SHP77 (cell line): ENCODE measurements around the gene SH3GL1.
A peak's percentile ranks its signal among the peaks of the same experiment; 100 is the strongest.

Source experiments
- DNase-seq, 2 experiments: peaks; one replicate each; lab custom pipeline; 2025; lab: John Stamatoyannopoulos, UW

SH3GL1 gene

DNA sequence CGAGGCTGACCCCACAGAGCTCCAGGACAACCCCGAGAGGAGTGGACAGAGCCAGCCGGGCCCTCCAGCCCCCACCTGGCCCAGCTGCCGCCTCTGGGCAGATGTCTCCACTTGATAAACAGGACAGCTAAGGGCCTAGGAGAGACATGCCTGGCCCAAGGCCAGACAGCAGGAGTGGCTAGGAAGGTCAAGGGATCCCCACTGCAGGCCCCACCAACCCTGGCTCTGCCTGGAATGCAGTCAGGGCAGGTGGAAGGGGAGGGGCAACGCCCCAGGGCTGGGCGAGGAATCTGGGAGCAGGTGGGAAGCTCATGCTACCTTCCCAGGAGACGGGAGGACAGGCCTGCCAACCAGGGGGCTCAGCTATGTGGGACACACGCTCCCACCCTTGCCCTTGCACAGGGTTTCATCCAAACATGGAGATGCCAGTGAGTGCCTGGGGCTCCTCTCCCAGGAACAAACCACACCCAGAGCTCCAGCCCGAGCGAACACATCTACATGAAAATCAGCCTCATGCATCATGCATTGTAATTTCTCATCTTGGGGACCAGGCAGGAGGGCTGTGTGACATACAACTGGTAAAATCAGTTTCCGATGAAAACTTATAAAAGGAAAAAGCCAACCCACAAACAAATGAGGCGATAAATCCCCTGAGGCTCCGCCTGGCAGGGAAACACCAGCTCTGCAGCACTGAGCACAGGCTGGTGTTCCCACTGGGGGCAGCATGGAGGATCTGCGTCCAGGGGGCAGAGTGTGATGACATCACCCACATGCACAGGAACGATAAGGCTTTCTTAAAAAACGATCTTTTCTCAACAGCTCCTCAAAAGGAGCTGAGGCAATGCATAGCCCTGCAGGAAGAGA, 25.0 kb downstream of the SH3GL1 start:
- peak; percentile 69 to 81 for DNase-seq

DNA sequence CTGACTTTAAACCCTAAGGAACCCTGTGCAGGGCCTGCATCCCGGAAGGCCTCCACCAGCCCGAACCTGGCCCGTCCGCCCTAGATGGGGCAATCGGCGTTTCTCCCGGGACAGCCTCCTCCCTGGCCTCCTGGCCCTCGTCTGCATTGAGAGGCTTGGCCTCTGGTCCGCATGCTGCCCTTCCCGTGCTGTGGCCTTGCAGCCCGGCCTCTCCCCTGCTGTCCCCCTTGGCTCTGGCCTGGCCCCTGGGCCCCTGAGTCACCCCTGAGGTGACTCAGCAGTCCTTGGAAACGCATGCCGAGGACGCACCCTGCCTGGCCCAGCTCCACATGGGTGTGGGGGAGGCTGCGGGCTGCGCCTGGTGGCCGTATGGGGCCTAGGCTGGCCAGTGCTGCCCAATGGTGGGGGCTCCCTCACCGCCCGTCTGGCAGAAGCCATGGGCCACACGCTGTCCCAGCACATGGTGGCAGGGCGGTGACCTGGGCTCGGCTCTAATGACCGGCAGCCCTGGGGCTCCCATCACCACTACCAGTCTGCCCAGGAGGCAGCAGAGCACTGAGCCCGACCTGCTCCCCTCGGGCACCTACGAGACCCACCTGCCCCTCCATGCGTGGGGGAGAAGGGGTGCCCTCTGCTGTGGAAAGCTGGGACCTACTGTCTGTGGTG, 25.7 kb downstream of the SH3GL1 start:
- peak in 1 of 2 experiments; percentile 23 for DNase-seq

DNA sequence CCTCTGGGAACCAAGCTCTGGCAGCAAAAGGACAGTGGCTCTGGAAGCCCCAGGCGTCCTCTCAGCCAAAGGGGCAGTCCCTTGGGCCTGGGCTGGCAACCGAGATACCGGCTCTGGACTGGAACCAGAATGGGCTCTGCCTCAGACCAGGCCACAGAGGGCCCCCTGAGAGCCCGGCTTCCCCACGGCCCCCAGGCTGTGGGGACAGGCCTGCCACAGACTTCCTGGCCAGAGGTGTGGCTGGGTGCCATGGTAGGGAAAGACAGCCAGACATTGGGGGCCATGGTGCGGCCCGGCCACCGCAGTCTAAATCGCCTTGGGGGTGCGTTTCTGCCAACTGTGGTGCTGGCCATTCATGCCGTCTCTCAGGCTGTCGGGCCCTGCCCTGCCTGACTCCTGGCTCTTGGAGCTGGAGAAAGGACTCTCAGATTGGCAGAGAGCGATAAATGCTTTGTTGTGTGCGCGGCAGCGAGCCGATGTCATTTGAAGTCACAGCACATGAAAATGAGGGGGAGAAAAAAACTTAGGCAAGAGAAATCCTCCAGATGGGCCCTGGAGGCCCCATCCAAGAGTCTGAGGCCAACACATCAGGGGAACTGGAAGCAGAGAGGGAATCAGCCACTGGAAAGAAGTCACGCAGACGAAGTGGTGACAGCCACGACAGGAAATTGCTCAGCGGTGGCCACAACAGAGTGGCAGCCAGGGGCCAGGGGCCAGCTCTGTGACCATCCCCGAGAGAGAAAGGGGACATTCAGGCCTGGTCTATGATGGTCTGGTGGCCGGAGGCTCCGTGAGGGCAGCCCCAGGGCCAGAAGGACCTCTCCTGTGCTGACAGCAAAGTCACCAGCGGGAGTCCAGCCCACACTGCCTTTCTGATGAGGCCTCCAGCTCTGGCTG, 26.5 kb downstream of the SH3GL1 start:
- DNase-seq, result no peak

DNA sequence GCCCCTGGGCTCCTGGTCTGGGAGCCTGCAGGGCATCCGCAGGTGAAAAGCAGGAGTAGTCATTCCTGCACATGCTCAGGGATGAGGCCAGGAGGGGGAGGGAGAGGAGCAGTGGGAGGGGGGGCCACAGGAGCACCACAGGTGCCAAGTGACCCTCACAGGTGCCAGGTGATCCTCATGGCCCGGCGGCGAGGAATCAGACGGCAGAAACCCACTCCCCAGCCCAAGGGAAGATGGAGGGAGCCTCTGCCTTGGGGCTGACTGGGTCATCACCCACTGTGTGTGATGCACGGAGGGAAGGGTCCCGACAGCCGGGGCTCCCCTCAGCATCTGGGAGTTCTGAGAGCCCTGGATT, 27.4 kb downstream of the SH3GL1 start:
- no peak for DNase-seq

DNA sequence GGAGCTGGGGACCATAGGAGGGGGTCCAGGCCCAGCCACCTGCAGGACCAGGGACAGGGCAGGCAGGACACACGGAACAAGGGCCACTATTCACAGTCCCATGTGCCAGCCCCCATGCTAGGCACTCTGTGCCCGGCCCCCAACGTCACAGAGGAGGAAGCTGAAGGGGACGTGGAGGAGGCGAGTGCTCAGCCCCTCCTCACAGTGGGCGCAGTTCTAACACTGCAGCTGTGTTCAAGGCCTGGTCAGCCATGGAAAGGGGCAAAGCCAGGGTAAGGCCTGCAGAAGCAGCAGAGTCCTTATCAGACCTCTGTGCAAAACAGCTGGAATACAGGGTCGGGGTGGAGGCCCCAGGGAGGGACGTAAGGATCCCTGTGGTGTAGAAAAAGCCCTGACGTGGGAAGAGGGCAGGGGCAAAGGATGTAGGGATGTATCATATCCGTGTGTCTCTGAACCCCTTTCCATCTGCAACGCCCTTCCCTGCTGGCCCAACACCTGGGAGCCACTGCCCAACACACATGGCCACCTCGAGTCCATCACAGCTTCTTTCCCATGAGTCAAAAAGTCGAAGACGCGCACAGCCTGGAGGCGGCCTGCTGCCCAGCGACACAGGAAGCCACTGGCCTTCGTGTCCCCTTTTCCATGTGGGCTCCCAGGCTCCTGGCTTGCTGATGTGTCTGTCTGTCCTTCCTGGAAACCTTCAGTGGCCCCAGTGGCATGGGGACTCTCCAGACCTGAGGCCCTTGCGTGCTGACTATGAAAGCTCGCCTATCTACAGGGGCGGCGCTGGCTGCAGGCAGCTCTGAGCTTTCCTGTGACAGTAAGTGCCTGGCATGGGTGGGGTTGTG, 28.0 kb downstream of the SH3GL1 start:
- DNase-seq, result no peak

DNA sequence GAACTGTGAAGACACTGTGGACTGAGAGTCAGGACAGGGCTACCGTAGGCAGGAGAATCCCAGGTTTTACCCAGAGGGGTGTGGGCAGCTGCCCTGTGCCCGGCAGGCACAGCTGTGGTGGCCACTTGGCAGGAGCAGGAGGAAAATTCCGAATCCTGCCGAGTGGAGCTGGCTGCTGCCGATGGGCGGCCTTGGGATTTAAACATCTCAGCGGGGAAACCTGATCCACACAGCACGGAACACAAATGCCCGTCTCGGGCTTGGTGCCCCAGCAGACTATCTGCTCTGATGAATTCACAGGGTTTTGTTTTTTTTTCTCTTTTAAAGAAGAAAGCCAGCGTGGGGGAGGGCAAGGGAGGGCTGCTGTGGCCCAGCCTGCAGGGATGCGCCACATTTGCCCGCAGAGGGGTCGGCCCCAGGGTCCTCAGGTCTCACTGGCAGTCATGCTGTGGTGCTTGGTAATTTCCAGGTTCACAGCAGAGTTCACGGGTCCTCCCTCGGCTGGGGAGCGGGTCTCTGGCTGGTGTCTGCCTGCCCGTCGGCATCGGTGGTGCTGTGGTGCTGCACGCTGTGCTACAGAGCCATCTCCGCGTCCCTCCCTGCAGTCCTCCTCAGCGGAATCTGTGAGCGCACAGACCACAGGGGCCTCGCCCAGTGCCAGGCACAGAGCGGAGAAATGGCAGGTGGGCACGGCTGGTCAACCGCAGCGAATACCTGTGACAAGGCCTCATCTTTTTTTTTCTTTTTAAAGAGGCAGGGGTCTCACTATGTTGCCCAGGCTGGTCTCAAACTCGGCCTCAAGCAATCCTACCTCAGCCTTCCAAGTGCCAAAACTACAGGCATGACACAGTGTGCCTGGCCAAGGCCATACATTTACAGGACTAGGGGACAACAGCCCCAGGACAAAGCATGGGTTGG, 28.8 kb downstream of the SH3GL1 start:
- DNase-seq, result no peak

DNA sequence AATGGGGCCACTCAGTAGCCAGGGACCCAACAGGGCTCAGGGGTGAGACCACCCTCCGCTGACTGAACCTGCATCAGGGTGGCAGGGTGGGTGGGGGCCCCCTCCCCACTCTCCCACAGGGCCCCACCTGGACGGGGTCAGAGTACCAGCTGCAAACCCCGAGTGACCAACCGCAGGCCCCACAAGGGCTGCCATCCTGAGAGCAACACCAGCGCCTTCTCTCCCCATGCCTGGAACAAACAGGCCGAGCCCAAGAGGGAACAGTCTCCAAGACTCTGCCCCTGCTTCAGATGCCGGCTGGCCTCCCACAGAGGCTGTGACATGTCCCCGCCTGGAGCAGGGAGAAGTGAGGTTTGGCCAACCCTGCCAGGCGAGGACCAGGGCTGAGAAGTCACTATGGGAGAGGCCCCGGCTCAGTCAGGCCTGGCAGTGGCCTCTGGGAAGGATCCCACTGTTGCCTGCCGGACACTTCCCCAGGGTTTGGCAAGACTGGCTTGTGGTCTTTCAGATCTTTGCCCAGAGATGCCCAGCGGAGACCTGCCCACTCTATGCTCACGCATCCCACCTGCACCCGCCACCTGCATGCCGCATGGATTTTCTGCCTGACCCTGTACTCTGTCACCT, 29.8 kb downstream of the SH3GL1 start:
- DNase-seq, result no peak

DNA sequence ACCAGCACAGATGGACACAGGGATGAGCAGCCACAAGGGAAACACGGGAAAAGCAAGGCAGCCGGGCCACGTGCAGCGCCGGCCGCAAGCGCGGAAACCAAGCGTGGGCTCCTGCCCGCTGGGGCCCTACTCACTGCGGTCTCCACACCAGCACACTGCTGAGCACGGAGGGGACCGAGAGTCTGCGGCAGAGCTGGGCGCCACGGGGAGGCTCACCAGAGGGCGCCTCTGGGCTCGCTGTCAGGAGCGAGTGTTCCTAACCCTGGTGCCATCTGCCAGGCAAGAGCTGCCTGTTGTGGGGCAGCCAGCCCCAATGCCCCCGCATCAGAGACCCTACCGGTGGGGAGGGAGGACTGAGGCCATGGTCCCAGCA, 30.5 kb downstream of the SH3GL1 start:
- DNase-seq, result no peak

DNA sequence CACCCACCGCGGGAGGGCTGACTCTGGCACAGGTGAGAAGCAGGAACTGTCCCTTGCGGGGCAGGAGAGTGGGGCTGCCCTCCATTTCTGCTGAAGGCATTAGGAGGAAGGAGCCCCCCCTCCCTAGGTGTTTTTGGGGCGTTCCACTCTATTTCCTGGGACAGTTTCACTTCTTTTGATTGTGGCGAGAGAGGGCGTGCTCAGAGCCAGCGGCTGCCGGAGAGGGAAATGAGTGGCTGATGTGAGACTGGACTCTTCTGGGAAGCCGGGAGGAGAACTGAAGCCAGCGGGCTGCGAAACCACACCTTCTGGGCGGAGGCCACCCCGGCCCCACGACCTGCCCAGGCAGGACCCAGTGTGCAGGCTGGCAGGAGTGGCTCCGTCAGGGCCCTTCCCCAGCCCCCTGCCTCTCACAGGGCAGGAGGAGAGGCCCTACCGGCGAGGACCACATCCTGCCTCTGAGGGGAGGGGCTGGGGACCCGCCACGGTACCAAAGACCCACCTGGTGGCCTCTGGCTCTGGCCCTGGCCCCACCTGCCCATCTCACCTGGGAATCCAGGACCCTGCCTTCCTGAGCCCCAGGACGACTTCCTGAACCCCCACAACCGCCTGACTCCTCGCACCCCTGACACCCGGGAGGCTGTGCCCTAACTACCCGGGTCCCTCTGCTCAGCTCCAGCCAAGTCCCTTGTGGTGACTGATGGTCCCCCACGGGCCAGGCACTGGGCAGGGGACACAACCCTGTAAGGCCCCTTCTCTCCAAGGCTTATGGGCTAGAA, 31.0 kb downstream of the SH3GL1 start:
- DNase-seq, result no peak

DNA sequence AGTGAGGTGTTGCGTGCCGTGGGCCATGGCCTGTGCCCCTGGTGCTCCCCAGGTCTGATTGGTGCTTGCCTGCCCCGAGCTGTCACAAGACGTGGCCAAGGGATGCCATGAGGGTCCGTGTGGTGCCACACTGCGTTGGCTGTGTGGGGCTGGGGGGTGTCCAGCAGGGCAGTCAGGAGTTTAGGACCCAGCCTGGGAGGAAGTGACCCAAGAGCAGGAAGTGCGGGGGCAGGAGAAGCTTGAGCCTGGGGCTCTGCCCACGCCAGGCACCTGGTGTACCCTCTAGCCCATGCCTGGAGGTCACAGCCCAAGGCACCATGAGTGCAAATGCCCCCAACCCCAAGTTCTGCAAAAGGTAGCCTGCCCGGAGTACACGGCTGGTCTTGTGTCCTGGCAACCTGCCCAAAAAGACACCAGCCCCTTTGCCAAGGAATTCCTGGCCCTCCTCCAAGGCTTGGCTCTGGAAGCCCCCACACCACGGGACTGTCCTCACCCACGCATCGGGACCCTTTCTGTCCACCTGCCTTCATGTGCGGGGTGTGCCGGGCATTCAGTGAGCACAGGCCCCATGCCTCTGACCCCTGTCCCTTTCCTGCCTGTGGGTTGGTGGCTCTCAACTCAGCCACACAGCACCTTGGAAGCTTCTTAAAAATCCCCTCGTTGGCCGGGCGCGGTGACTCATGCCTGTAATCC, 32.1 kb downstream of the SH3GL1 start:
- no peak for DNase-seq

DNA sequence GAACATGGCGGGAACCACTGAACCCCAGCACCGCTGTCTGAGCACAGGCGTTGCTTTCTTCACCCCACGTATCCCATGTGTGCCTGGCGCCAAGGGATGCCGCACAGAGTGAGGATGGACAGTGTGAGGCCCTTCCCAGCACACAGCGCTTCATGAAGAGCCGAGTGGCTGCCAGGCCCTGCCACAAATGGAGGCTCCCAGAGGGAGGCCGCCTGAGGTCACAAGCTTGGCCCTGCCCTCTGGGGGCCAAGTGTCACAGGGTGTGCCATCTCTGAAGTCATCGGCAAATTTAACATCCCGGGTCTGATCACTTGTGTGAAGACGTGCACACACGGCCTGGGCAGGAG, 32.6 kb downstream of the SH3GL1 start:
- DNase-seq, result no peak

DNA sequence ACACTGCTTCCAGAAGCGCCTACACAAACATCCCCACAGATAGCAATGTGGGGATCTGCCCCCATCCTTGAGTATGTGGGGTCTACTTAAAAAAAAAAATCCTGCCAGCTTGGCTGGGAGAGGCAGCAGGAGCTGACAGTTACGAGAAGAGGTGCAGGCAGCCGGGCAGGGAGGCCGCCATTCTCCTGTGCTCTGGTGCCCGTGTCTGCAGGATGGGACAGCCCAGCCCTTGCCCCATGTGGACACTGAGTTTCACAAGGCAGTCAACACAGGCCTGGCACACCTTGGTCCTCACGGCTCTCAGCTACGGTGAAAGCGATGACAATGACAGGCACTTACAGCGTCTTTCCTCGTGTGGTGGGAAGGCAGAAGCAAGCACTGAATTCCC, 33.0 kb downstream of the SH3GL1 start:
- DNase-seq, result no peak

DNA sequence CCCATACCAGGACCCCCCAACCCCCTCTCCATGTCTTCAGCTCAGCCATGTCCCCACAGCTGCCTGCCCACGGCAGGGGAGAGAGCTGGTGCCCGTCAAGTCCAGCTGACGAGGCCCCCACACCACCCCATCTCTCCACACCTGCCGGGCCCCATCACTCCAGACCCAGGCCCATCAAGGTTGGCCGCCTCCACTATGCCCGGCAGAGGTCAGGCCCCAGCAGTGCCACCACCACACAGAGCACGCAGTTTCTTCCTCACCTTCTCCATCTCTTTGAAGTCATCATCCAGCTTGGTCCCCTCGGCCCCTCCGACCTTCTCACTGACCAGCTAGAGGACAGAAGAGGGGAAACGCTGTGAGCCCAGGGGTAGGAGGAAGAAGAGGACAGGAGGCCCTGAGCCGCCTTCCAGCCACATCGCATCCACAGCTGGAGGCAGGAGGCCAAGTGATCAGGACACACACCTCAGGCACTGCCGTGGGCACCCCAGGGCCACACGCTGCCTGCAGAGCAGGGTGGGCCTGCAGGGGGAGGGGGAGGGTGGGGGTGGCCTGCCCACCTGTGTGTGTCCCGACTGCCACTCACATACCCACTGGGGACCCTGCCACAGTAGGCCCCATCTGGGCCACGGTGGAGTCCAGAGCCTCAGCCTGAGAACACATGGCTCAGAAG, 33.5 kb downstream of the SH3GL1 start:
- no peak for DNase-seq

DNA sequence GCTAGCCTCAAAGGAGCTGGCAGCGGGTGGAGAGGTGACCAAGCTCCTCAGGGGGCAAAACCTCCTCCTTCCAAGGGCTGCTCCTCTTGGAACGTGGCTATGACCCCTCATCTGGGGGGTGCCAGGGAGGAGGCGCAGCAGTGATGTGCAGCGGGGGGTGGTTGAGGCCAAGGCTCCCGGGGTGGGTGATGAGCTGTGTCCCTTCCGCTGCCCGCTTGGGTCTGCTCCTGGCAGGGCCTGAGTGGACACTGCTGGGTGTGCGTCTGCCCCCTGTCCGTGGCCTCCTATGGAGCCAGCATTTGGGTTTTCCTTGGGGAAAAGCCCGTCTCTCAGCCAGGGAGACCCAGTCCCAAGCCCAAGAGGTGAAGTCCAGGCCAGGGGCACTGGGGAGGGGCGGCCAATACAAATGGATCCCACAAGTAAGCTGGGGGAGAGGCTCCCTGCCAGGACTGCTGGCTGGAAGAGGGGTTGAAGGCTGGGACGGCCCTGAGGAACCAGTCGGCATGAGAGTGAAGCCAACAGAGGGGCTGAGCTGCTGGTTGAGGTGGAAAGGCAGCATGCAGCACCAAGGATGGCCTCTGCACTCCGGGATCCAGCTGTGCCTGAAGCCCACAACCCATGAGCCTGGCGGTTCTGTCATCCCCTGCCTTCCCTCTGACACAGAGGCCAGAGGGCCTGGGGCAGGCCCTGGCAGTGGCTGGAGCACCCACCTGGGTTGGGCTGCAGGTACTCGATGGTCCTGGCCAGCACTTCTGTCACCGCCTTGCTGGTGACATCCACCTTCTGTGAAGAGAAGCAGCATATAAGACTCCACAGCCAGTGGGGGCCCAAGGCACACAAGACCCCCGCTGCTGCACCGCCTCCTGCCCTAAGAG, 34.3 kb downstream of the SH3GL1 start:
- no peak for DNase-seq

DNA sequence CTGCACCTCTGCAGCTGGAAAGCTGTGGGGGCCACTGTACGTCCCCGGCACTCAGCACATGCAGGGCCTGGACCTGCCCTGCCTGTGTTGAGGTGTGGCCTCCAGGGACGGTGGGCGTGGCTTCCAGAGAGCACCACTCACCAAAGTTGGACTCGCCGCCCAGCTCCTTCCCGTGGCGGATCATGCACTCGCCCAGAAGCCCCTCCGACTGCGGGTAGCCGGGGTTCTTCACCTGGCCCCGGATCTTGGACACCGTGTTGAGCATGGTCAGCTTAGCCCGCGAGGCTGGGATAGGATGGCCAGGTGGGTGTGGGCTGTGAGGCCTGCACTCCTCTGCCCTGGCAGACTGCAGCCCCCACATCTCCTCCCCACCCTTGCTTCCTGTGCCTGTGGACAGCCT, 35.0 kb downstream of the SH3GL1 start:
- DNase-seq, result no peak

DNA sequence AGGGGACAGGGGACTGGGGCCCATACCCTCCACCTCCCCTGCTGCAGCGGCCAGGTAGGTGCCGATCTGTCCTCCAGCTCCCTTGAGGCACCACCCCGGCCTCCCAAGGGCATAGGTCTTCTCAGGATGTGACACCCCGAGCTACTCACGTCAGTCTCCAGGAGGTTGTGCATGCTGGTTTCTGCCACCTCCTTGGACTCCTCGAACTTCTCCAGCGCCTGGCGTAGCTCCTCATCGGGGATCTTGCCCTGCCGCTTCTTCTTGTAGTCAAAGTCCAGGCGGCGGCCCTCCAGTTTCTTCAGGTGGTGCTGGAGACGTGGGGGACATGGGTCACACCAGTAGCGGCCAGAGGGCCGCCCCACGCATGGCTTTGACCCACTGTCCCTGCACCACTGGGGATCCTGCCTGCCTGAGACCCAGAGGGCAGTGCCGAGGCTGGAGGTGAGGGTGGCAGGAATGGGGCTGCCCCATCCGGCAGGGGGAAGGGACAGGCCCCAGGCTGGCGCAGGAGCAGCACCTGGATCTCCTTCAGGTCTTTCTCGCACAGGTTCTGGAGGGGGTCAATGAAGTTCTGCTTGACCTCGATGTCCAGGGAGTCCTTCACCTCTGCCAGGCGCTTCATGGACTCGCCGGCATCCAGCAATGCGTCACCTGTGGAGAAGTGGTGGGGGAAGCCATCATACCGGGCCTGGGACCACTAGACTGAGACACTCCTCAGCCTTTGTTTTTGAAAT, 36.6 kb downstream of the SH3GL1 start:
- DNase-seq, result no peak
